Nucleus accumbens (tissue), 56 donors: ENCODE results near the gene APOBEC3B.
"Not testable (repeated sequence)": the region's sequence is repeated elsewhere in the genome, so short reads cannot be mapped to it uniquely, and the experiment has no call there.

ENCODE experiments used
- DNase-seq, 56 donors: peaks; one replicate each; lab custom pipeline; 2025; lab: John Stamatoyannopoulos, UW

The APOBEC3B gene

DNA sequence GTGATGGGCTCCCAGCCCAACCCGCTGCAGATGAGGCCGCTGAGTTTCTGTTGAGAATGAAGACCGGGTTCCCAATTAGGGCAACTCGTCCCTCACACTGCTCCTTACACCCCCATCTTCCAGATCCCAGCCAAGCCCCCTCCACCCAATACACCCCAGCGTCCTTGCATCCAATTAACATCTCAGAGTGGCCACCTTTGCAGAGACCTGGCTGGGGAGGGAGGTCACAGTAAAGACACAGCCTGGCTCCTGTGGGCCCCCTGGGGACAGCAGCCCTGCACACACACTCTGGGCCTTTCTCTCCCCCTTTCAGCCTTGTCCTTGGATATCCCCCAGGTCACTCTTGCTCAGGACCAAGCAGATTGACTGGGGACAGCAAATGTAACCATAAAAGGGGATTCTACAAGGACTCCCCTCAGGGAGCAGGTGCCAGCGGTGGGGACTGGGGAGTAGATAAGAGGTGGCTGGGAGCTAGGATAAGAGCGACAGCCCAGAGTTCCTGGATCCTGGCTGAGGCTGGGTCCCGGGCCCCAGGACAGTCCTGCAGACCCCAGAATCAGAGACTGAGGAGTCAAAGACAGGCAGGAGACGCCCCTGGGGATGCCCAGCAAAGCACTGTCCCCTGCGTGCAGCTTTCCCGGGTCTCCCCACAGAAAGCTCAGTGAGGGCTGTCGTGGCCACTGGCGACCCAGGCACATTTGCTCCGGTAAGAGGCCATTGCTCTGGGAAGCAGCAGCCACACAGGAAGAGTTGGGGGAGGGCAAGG, 16.4 kb upstream of the APOBEC3B start:
- DNase-seq: no peak

DNA sequence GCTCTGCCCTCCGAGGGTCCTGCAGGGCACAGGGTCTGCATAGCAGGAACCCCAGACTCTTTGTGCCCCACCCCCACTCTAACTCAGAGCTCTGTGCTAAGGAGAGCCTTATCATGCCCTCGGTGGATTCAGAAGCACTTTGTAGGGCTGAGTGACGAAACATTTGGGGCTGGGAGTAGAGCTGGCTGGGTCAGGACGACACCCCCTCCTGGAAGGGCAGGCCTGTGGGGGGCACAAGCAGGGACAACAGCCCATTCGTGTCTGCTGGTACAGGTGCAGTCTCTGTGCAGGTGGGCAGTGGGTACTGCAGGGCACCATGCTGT, 15.8 kb upstream of the APOBEC3B start:
- DNase-seq: no peak

DNA sequence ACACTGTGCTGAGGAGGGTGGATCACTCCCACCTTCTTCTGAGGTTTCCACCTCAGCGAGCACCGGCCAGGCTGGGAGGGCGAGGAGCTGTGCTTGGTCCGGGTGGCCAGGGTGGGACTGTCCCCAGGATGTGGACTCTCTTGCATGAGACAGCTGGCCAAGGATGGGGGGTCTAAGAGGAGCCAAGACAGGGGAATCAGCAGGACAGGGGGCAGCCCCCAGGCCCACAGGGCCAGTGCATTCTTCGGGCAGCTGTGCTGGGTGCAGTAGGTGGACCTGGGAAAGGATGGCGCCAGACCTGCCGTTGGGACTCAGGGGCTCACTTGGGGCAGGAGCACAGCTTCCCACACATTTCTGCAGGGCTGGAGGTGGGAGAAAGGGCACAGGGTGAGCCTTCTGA, 15.2 kb upstream of the APOBEC3B start:
- no peak for DNase-seq

DNA sequence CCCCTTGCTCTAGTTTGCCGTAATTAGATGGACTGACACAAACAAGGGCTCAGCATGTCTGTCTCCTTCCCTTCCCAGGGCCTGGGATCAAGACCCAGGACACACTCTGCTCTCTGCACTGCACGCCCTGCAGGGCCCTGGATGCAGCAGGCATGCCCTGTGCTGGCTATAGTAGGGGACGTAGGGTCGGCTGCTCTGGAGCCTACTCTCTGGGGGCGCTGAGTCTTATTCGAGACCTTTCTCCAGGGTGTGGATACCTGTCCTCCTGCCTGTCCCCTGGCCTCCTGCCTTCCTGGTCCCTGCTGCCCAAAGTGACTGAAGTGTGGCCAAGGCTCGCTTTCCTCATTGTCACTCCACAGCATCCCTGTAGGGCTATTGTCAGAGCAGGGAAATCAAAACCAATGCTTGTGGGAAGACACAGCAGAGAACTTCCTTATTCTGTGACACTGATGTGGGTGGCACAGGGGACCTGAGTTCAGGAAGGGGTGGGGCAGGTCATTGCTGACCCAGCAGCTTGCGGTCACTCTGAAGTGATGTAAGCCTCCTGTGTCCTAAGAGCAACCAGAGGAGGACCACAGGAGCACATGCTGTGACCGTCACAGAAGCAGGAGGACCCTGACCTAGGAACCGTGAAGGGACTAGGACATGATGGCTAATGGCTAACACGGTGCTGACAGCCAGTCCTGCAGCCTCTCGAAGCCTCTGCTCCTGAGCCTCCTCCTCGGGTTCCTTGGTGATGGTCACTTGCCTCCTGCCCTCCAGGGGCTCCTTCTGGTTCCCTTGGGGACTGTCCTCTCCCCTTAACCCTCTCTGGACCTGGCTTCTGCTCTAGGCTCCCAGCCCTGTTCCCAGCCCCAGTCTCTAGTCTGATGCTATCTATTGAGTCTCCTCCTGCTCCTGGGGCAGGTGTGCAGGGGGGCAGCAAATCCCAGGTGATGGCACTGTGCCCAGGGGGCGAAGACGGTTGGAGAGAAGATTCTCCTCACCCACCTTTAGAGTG, 14.4 kb upstream of the APOBEC3B start:
- DNase-seq: peak in 1 of 56 donors; percentile 4

DNA sequence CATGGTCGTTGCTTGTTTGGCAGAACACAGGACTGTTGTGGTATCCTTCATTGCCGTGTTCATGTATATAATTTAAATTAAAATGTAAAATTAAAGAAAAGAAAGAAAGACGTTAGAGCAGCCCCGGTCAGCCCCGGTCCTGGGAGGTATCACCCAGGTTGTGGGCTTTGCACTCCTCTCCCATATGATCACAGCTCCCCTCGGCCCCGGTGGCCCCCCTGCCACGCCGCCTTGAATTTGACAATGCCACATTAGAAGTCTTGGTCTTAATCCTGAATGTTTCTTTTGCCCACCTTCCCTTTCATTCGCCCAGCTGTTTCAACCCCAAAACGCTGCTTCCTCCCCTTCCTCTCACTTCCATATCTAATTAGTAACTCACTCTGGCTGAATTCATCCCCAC, 13.3 kb upstream of the APOBEC3B start:
- no peak for DNase-seq

DNA sequence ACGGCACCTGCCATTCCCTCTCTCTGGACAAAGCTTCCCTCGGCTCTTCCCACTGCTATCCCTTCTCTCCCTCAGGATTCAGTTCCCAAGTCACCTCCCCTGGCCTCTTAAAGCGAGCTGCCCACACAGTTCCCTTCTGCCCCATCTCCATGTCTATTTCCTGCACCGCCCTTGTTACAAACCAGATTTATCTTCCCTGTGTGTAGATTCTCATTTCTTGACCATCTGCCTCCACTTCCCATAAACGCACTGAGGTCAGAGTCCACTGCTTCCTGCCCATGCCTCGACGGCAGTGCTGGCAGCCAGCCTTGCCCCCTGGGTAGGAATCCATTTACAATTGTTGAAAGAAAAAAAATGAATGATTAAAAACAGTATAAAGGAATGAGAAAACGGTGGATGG, 11.6 kb upstream of the APOBEC3B start:
- DNase-seq: no peak

DNA sequence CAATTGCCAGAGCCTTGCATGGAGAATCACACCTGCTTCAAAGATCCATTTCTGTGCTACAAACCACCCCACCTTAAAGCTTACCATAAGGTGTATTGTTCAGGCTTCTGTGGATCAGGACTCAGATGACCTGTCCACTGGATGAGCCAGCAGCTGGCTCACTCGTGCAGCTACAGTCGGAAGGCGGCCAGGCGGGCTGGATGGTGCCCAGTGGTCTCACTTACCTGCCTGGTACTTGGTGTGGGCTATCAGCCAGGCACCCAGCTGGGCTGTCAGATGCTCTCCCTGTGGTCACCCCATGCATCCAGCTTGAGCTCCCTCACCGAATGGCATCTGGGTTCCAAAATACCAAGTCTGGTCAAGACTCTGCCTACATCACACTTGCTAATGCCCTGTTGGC, 10.9 kb upstream of the APOBEC3B start:
- DNase-seq: no peak

DNA sequence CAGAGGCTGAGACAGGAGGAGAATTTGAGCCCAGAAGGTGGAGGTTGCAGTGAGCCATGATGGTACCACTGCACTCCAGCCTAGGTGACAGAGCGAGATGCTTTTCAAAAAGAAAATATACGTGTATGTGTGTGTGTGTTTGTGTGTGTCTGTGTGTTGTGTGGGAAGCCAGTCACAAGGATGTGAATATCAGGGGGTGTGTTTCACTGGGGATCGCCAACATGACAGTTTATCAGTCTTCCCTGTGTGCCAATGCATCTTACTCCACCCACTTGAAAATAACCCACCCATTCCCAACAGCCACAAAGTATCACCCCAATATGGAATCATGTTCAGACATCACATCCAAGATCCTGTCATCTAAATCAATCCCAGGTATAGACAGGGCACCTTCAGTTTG, 10.4 kb upstream of the APOBEC3B start:
- no peak for DNase-seq

DNA sequence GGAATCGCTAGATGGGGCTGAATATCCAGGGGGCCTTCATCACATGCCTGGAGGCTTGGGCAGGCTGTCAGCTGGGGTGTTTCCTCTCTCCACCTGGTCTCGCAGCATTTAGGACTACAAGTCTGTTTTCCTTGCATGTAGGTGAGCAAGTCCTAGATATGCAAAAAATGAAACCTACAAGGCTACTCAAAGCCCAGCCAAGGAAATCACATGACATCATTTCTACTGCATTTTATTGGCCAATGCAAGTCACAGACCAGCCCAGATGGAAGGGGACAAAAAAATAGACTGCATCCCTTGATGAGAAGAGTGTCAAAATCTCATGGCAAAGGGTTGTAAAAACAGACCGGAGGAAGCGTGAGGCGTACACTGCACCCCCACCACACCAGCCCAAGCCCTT, 9.6 kb upstream of the APOBEC3B start:
- no peak for DNase-seq

DNA sequence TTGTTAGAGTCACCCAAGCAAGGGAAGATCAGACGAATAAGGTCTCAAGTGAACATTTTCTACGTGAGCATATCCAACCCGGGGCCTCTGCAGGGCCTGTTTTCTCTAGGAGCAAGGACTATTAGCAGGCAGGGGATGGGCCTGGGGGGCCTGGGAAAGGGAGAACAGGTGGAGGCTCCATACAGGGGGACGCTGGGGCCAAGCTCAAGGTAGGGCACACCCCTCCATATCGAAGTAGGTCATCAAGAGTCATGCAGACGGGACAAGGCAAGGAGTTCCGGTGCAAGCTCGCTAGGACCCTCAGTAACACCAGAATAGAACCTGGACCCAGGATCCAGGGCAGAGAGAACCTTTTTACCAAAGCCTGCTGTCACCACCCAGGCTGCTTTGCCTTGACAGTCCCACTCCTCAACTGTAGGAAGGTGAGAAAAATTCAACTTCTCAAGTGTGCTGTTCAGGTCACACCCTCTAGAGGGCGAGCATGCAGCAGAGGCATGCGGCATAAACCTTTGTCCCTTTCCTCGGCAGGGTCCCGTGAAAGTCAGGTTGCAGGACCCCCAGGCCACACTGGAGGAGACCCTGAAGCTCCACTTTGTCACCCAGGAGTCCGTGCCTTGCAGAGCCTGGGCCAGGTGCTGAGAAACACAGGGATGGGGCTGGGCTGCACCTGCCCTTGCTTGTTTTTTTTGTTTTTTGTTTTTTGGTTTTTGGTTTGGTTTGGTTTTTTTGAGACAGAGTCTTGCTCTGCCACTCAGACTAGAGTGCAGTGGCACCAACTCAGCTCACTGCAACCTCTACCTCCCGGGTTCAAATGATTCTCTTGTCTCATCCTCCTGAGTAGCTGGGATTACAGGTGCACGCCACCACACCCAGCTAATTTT, 8.6 kb upstream of the APOBEC3B start:
- DNase-seq: peak in 2 of 56 donors; percentile 5 to 22

DNA sequence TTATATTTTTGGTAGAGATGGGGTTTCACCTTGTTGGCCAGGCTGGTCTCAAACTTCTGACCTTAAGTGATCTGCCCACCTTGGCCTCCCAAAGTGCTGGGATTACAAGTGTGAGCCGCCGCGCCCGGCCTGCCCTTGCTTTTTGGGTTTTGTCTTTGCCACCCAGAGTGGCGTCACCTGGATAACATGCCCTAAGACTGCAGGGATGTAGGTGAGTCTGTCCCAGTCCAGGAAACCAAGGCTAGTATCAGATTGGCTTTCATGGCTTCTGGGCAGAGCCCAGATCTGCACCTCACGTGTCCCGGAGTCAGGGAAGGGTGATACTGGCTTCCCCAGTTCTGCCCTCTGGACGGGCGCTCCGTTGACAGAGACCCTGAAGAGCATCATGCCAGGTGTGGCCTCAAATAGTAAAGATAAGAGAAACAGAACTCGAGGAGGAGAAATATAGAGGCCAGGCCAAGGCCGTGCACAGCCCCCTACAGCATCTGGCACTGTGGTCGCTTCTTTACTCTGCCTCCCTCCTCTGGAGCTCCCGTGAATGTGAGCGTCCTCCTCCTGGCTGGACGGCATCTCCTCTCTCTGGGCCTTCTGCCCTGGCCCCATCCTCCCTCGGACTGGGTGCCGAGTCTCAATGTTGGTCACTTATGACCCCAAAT, 7.8 kb upstream of the APOBEC3B start:
- no peak for DNase-seq

DNA sequence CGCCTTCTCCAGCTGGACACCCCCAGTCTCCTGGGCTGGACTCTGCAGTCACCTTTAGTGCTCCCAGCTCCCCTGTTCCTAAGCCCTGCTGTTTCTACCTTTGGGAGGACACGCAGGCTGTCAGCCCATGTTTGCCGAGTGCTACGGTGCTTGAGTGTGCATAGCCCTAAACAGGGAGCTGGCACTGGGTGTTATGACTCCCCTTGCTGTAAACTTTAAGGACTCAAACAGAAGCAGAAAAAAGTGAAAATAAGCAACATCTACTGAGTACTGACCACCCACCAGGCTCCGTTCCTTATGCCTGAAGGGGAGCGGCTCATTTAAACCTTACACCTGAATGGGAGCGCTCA, 7.3 kb upstream of the APOBEC3B start:
- no peak for DNase-seq

DNA sequence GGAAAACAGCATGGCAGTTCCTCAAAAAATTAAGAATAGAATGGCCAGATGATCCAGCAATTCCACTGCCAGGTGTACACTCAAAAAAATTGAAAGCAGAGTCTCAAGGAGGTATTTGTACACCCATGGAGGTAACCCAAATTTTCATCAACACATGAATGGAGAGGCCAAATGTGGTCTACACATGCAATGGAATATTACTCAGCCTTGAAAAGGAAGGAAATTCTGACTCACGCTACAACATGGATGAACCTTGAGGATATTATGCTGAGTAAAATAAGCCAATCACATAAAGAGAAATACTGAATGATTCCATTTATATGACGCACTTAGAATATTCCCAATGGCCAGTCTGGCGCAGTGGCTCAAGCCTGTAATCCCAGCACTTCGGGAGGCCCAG, 4.9 kb upstream of the APOBEC3B start:
- not testable (repeated sequence) for DNase-seq

DNA sequence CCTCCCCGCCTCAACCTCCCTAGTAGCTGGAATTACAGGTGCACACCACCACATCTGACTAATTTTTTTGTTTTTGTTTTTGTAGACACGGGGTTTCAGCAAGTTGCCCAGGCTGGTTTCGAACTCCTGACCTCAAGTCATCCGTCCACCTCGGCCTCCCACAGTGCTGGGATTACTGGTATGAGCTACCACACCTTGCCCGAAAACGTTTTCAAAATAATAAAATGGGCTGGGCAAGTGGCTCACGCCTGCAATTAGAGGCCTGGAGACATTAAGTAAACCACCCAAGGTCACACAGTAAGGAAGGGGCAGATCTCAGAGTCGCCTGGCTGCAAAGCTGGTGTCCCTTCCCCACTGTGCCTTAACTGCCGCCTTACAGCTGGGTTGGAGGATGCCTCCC, 1.6 kb upstream of the APOBEC3B start:
- DNase-seq: not testable (repeated sequence)

DNA sequence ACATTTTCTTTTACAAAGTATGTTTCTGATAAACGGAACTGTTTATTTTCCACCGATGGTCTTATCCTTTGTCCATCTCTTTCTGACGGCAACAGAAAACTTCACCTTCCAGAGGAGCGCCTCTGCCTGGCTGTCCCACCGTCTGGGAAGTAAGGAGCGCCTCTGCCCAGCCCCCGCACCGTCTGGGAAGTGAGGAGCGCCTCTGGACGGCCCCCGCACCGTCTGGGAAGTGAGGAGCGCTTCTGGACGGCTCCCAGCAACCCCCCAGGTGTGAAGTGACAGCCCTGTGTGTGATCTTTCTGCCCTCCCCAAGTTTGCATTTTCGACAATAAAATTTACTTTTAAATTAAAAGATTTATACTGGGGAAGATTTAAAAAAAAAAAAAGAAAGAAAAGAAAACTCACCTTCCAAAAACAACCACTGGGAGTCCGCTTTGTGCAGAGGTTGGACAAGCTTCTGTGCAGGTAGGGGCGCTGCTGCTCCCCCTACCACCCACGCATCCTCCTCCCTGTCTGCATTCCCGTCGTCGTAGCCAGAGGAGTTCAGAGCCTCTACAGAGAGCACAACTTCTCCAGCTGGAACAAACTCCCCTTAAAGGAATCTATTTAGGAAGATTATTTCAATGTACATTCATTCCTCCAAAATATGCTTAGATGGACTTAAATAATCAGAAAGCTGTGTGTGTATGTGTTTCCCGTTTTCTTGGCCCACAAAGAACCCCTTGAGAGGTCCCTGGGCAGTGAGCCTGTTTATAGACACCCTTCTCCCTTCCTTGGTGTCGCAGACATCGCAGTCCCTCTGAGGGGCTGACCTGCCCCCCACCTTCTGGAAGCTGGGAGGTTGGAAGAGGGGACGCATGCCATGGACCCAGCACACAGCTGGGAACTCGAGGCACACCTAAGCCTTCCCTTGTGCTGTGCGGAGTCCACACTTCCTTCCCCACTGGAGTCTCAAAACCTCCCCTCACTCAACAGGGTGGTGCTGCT, 849 bp upstream of the APOBEC3B start:
- DNase-seq: peak in 2 of 56 donors; percentile 11 to 22

DNA sequence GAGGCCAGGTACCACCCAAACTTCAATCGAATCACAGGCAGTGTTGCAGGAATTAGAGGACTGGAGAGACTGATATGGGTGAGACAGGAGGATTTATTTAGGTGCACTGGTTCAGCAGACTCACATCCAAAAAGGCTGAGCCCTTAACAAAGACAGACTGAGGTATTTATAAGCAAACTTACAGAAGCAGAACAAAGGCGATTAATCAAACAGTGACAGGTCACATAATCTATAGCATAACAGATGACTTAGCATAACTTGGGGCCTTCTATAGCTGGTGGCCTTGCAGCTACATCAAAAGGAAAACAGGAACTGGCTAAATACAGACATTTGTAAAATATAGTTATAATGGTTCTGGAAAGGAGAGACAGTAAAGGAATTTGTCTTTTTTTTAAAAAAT, 2.1 kb downstream of the APOBEC3B start:
- DNase-seq: no peak

DNA sequence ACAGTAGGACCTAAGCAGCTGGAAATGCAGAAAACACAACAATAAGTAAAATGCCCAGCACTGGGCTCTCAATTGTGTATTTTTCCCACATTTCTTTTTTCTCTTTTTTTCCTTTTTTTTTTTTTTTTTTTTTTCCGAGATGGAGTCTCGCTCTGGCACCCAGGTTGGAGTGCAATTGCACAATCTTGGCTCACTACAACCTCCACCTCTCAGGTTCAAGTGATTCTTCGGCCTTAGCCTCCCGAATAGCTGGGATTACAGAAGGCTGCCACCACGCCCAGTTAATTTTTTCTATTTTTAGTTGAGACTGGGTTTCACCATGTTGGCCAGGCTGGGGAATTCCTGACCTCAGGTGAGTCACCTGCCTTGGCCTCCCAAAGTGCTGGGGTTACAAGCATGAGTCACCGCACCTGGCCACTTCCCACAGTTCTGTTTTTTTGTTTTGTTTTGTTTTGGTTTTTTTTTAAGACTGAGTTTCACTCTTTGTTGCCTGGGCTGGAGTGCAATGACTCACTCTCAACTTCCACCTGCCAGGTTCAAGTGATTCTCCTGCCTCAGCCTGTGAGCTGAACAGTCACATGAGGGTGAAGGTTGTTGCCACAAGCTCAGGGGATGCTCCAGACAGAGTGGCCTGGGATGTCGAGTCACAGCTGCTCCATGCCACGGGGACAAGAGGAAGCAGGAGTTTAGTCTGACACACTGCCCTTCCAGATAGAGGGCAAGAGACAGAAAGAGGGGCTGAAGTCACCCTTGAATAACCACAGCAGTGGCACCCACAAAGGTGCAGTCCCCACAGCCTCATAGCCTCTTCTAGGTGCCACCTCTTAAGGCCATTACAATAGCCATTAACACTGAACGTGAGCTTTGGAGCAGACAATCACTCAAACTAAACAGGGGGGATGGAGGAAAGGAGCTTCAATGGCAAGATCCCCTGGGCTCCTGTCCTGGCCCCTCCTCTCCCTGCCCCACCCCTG, 2.9 kb downstream of the APOBEC3B start:
- not testable (repeated sequence) for DNase-seq

DNA sequence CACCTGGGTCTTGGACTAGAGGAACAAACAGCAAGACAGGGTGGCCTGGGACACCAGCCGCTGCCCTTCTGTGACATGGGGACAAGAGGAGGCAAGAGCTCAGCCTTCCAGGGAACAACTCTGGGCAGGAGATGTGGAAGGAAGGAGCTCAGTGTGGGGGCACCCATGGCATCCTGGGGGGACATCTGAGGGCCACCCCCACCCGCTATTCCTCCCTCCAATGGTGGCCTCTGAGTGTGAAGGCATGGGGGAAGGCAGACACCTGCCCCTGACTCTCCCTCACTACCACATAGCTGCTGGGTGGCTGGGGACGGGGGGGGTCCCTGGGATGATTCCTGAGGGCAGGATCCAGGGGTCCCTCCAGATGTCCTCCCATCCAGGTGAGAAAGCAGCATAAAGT, 4.5 kb downstream of the APOBEC3B start:
- DNase-seq: no peak
